HG02943 (cell line): ENCODE measurements around the gene VAC14.
"Not testable (repeated sequence)": the region's sequence is repeated elsewhere in the genome, so short reads cannot be mapped to it uniquely, and the experiment has no call there.

ENCODE experiments used
- ATAC-seq: cut with Tn5 transposase; IDR thresholded peaks from one replicate; pipeline ENCODE4 v1.9.1; 2021; ENCODE audit warnings: mild to moderate bottlenecking, low read depth, moderate library complexity; ENCODE audit not compliant: unreplicated experiment

The VAC14 gene

DNA sequence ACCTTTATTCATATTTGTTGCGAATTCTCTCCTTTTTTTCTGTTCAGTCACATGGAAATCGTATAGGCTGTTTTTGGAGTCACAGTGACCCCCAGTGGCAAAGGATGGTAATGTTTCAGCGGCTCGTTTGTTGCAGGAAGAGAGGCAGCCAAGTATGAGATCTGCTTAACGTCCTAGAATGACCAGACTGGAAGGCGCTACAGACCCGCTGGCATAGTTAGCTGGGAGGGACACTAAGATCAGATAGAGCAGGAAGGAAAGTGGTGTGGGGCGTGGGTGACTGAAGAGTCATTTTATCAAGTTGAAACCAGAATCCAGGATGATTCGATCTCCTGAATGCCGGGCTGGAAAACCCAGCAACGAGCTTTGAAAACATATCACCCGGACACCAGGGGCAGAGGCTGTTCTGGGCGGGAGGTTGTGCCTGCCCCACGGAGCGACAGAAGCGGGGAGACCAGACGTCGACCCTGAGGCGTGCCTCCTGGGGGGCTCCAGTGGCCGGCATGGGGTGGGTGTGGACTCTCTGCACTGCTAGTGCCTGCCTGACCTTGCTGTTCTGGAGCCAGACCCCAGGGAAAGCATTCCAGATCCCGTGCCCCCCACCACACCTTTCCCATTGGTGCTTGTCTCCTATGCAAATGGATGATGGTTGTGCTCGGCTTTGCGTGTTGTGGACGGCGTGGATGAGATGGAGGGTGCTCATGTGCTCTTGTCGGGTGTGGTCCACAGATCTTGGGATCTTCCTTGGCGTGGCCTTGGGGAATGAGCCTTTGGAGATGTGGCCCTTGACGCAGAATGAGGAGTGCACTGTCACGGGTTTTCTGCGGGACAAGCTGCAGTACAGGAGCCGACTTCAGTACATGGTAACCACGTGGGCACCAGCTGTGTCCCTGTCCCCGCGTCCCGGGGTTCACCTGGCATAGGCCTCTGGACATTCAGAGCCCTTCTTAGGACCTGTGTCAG is 146.9 kb downstream of the VAC14 start:
- ATAC-seq, result no peak

DNA sequence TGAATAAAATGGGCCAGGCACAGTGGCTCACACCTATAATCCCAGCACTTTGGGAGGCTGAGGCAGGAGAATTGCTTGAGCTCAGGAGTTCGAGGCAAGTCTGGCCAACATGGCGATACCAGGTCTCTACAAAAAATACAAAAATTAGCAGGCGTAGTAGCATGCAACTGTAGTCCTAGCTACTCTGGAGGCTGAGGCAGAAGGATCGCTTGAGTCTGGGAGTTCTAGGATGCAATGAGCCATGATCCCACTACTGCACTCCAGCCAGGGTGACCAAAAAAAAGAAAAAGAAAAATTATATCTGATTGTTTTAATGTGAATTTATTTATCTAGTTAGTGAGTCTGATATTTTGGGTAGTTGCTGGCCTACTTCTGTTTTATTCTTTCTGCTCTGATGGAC is 147.6 kb downstream of the VAC14 start:
- no peak for ATAC-seq

DNA sequence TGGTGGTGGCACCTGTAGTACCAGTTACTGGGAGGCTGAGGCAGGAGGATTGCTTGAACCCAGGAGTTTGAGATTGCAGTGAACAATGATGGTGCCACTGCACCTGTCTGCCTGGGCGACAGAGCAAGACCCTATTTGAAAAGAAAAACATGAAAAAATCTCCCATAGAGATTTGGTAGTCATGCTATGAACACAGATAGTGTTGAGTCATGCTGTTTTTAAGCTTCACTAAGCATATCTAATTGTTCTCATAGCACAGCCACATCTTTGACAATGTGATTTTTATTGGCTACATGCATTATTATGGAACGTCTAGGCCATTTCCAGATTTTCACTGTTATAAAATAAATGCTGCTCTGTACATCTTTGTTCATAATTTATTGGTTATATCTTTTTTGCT is 148.6 kb downstream of the VAC14 start:
- no peak for ATAC-seq

DNA sequence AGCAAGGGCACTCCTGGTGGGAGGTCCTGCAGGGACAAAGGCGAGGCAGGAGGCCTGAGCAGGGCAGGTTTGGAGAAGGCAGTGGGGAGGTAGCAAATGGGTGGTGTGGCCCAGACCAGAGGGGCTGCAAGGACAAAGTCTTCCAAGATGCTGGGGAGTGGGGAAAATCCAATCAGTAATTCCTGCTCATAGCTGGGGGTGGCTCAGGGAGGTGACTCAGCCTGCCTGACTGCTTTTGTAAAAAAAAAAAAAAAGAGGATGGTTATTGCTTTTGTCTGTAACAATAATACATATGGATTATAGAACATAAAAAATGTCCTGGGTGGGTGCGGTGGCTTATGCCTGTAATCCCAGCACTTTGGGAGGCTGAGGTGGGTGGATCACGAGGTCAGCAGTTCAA is 149.4 kb downstream of the VAC14 start:
- ATAC-seq, result no peak

DNA sequence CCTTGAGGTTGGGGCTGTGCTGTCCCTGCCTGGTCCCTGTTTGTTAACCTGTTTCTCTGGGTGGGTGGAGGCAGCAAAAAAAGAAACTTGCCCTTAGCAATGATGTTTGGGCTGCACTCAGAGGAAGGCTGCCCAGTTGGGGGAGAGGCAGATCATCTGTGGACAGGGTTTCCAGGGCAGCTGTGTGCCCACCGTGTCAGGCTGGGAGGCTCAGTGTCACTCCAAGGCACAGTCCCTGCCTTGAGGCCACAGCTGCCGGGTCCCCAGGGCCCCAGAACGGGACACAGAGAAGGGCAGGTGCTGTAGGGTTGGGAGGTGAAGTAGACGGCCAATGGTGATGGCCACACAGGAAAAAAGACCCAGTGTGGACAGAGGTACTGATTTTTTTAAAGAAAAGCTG is 150.7 kb downstream of the VAC14 start:
- ATAC-seq, result no peak

DNA sequence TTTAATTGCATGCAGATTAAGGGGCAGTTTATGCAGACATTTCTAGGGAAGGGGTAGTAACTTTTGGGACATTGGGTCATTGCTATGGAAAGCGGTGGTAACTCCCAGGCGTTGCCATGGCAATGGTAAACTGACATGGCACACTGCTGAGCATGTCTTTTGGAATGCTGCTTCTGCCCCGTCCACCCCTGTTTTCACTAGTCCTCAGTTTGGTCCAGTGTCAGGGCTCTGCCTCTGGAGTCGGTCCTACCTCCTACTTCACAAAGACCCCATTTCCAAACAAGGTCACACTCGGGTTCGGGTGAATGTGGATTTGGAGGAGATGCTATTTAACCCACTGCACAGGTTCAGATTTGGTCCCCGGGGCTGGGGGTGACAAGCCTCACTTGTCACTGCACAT is 151.7 kb downstream of the VAC14 start:
- ATAC-seq, result no peak

DNA sequence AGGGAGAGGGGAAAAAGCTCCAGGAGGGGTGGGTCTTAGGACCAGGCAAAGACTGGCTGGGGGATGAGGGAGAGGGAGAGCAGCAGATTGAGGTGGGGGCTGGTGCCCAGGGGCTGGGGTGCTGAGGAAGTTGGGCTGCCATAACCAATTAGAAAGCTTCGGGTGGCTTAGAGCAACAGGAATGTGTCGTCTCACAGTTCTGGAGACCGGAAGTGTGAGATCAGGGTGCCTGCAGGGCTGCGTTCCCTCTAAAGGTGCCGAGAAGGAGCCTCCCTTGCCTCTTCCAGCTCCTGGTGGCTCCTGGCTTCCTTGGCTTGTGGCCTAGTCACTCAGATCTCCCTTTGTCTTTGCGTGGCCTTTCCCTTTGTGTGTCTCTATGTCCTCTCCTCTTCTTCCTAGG is 152.4 kb downstream of the VAC14 start:
- ATAC-seq, result no peak

DNA sequence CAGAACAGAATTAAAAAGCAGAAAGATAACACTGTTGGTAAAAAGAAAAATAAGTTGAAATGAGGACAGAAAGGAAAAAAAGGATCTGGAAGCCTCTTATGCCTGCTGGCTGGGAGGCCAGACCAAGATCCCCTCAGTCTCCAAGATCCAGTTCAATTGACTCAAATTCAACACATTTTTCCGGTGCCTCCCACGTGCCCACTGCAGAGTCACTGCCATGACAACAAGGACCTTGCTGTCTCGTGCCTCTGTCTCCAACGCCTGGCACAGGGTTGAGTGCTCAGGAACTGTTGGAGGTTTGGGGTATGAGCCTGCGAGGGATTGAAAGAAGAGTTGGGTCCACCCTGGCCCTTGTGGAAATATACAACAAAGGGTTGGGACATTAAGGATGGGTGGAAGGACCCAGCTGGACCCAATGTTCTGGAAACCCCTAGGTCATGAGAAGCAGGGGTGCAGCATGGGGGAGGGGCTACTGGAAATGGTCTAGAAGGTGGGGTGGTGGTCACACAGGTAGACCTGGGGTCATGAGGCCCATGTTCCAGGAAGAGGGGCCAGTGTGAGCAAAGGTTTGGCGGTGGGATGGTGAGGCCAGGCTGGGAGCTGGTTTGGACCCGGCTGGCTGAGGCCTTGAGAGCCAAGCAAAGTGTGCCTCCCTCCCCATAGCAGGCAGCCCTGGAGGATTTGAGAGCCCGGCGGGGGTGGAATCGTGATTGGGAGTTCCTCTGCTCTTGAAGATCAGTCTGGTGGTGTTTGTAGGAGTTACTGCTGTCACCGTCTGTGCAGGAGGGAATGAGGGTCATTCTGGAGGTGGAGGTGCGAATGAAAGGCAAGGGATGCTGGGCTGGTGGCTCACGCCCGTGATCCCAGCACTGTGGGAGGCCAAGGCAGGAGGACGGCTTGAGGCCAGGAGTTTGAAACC is 153.3 kb downstream of the VAC14 start:
- no peak for ATAC-seq

DNA sequence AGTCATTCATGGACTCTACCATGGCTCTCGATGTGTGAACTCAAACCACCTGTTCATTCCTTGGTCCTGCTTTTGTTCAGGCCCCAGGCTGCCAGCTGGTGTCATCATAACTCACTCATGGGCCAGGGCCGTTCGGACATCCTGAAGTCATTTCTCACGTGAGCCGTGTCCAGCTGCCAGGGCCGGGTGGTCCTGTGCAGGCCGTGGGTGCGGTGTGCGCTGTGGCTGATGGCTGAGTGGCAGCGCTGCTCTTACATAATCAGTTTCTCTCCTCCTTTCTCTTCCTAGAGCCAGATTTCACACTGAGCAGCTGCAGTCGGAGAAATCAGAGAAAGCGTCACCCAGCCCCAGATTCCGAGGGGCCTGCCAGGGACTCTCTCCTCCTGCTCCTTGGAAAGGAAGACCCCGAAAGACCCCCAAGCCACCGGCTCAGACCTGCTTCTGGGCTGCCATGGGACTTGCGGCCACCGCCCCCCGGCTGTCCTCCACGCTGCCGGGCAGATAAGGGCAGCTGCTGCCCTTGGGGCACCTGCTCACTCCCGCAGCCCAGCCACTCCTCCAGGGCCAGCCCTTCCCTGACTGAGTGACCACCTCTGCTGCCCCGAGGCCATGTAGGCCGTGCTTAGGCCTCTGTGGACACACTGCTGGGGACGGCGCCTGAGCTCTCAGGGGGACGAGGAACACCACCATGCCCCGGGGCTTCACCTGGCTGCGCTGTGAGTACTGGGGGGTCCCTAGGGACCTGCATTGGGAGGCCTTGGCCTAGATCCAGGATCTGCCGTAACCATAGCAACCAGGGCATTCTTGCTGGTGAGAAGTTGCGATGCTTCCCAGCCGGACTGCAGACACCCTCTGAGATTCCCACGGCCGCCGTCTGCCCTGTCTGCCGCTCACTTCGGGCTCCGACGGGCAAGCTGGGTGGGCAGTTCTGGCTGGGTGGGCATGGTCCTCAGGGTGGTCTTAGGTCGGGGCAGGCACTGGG is 154.4 kb downstream of the VAC14 start, which contains the start of gene IL34:
IL34 (plus strand) TSS at position 300 of the 982 bp plus-strand sequence; CDS start at position 689, 389 bp downstream.
- no peak for ATAC-seq

DNA sequence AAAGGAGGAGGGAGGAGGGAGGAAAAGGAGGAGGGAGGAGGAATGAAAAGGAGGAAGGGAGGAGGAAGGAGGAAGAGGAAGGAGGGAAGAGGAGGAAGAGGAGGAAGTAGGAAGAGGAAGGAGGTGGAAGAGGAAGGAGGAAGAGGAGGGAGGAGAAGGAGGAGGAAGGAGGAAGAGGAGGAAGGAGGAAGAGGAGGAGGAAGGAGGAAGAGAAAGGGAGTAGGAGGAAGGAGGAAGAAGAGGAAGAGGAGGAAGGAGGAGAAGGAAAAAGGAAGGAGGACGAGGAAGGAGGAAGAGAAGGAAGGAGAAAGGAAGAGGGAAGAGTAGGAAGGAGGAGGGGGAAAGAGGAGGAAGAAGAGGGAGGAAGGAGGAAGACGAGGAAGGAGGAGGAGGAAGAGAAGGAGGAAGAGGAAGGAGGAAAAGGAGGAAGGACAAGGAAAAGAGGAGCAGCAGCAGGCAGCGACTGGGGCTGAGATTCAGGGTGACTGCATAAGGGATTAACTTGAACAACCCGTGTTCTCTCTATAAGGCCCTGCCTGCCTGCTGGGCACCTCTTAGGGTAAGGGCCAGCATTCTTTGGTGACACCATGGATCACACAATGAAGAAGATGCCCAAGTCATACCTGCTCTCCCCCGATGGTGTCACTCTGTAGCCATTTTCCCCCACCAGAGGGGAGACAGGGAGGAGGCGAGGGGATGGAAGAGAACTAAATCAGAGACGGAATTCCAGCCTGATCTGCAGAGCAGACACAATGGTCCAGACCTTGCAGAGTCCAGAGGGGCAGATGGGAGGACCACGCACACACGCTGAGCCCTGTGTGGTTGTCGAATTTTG is 156.0 kb downstream of the VAC14 start:
- ATAC-seq, result no peak

DNA sequence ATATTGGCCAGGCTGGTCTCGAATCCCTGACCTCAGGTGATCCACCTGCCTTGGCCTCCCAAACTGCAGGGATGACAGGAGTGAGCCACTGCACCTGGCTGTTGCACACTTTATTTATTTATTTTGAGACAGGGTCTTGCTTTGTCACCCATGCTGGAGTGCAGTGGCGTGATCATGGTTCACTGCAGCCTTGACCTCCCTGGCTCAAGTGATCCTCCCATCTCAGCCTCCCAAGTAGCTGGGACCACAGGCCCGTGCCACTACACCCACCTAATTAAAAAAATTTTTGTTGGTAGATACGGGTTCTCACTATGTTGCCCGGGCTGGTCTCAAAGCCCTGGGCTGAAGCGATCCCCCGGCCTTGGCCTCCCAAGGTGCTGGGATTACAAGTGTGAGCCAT is 157.7 kb downstream of the VAC14 start:
- ATAC-seq, result not testable (repeated sequence)

DNA sequence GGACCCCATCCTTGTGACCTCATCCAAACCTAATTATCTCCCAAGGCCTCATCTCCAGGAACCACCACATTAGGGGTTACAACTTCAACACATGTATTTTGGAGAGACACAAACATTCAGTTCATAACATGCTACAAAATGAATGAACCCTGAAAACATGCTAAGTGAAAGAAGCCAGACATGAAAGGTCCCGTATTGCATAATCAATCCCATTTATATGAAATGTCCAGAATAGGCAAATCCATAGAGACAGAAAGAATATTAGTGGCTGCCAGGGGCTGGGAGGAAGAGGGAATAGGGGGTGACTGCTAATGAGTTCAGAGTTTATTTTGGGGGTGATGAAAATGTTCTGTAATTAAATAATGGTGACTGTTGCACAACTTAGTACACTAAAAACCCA is 158.3 kb downstream of the VAC14 start:
- no peak for ATAC-seq

DNA sequence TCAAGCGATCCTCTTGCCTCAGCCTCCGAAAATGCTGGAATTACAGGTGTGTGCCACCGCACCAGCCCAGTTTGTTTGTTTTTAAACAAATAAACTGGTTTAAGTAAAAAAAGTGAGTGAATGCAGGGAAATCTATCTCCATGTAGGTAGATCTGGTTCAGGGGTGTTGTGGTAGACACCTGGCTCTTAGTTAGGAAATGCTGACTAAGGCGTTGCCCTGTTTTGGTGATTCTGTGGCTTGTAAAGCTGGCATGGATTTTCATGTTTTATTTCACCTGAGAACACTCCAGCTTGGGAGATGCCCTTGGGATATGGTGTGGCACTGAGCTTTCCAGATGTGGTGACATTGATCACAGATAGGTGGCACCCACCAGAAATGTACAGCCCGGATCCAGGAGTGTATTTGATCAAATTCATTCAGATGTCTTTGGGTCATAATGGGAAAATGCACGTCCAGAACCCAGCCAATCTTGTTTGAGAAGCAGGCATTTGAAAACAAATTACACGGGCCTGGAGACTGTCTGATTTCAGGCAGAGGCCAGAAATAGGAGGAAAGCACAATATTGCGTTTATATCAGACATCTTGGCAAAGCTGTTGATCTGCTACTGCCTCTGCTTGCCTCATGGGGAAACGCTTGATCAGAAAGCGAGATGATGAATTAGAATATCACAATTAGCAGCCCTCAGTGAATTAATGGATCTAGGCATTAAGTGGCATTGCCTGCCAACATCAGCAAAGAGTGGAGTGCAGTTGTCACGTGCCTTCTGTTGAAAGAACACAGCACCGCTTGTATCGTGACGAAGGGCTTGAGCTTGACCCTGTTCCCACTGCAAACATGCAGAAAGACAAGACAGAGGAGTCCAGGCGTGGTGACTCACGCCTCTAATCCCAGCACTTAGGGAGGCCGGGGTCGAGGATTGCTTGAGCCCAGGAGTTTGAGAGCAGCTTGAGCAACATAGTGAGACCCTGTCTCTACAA is 161.9 kb downstream of the VAC14 start:
- ATAC-seq, result no peak
